ENCODE data around the gene HOXC10.

DNA sequence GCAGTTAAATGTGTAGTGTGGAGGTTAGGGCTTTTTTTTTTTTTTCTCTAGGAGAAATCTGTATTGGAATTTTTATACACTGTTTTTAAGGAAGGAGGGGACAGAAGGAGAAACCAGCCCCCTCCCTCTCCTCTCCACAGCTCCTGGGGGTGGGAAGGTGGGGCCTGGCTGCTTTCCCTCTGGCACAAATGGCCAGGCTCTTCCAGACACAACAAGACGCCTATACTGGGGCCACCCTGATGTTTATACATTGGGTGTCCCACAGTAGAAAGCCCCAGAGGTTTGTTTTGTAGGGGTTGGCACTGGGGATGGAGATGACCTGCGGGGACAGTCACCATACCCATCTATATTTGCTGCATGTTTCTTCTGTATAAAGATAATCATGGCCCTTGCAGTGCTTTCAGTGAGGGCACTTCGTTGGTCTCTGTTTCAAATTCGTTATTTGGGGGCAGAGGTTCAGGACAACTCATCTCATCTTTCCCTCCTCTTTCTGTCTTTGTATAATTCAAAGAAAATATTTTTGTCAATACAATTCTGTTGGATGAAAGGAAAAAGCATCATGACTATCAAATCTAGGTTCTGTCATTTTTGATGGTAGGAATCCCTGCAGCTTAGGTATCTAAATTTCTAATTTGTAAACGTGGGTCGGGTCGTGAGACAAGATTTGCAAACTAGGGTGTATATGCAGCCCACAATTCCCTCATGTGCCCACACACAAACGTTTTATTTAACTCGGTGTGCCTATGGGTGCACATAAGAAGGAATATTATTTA lies 7.9 kb upstream of the HOXC10 start:
- TF ChIP-seq, protein P1, sequence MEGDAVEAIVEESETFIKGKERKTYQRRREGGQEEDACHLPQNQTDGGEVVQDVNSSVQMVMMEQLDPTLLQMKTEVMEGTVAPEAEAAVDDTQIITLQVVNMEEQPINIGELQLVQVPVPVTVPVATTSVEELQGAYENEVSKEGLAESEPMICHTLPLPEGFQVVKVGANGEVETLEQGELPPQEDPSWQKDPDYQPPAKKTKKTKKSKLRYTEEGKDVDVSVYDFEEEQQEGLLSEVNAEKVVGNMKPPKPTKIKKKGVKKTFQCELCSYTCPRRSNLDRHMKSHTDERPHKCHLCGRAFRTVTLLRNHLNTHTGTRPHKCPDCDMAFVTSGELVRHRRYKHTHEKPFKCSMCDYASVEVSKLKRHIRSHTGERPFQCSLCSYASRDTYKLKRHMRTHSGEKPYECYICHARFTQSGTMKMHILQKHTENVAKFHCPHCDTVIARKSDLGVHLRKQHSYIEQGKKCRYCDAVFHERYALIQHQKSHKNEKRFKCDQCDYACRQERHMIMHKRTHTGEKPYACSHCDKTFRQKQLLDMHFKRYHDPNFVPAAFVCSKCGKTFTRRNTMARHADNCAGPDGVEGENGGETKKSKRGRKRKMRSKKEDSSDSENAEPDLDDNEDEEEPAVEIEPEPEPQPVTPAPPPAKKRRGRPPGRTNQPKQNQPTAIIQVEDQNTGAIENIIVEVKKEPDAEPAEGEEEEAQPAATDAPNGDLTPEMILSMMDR (IDR thresholded peaks at IDR 0.05; ENCODE audit: low read depth, low read length) = no peak
- TF ChIP-seq EZH2phosphoT487 (IDR thresholded peaks at IDR 0.05; ENCODE audit: low read depth) = no peak
